ENCODE results near the gene TEKT3. TPM values are rescaled to one million over a fixed set of nuclear protein-coding genes. Genes with fewer than 3 reads are reported as not detected.

TEKT3 gene
- total and polyA plus RNA-seq, 9 of the 15 experiments (the other 6 are each of a cell fraction or from before 2014, with no cell fraction given): not detected

GRCh38 chr17:15257258-15257788 is 84.1 kb downstream of the TEKT3 start (continued):
- no peak for TF ChIP-seq TFE3 (CRISPR knock-in tag; IDR thresholded peaks at IDR 0.05)
- no peak for TF ChIP-seq MAZ (CRISPR knock-in tag; conservative IDR thresholded peaks at IDR 0.05 in 1 of 2, IDR thresholded peaks at IDR 0.05 in 1 of 2)
- TF ChIP-seq NFE2 (IDR thresholded peaks at IDR 0.05; ENCODE audit: low read depth): peak; percentile 58
- no peak for TF ChIP-seq GTF2E2 (tag; IDR thresholded peaks at IDR 0.05)
- no peak for TF ChIP-seq HINFP (tag; conservative IDR thresholded peaks at IDR 0.05; ENCODE audit: low read depth)
- no peak for TF ChIP-seq SMARCB1 (IDR thresholded peaks at IDR 0.05; ENCODE audit: insufficient read length, low read depth)
- no peak for TF ChIP-seq POLR2AphosphoS2 (IDR thresholded peaks at IDR 0.05; ENCODE audit: low read length)
- TF ChIP-seq, protein P1, sequence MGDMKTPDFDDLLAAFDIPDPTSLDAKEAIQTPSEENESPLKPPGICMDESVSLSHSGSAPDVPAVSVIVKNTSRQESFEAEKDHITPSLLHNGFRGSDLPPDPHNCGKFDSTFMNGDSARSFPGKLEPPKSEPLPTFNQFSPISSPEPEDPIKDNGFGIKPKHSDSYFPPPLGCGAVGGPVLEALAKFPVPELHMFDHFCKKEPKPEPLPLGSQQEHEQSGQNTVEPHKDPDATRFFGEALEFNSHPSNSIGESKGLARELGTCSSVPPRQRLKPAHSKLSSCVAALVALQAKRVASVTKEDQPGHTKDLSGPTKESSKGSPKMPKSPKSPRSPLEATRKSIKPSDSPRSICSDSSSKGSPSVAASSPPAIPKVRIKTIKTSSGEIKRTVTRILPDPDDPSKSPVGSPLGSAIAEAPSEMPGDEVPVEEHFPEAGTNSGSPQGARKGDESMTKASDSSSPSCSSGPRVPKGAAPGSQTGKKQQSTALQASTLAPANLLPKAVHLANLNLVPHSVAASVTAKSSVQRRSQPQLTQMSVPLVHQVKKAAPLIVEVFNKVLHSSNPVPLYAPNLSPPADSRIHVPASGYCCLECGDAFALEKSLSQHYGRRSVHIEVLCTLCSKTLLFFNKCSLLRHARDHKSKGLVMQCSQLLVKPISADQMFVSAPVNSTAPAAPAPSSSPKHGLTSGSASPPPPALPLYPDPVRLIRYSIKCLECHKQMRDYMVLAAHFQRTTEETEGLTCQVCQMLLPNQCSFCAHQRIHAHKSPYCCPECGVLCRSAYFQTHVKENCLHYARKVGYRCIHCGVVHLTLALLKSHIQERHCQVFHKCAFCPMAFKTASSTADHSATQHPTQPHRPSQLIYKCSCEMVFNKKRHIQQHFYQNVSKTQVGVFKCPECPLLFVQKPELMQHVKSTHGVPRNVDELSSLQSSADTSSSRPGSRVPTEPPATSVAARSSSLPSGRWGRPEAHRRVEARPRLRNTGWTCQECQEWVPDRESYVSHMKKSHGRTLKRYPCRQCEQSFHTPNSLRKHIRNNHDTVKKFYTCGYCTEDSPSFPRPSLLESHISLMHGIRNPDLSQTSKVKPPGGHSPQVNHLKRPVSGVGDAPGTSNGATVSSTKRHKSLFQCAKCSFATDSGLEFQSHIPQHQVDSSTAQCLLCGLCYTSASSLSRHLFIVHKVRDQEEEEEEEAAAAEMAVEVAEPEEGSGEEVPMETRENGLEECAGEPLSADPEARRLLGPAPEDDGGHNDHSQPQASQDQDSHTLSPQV (IDR thresholded peaks at IDR 0.05): 0 out of 2 replicates have a peak, but pooled peaks have one; percentile 33
- no peak for TF ChIP-seq TSC22D4 (tag; IDR thresholded peaks at IDR 0.05)
- no peak for TF ChIP-seq ZBTB49 (CRISPR knock-in tag; IDR thresholded peaks at IDR 0.05; ENCODE audit: borderline replicate concordance)
- no peak for TF ChIP-seq TARDBP (IDR thresholded peaks at IDR 0.05)
- no peak for TF ChIP-seq GTF3C2 (IDR thresholded peaks at IDR 0.05; ENCODE audit: borderline replicate concordance, extremely low read depth, insufficient read length)
- TF ChIP-seq TFAM (CRISPR knock-in tag; conservative IDR thresholded peaks at IDR 0.05): no peak

All from K562 (cell line).